ENCODE measurements around the gene ARID1B. TPM values are rescaled to one million over a fixed set of nuclear protein-coding genes. Genes with fewer than 3 reads are reported as not detected.

ARID1B gene
- total and polyA plus RNA-seq, 2 of the 13 experiments (the other 11 are each of a cell fraction or from before 2014, with no cell fraction given): 20.1 to 32.6 TPM

DNA sequence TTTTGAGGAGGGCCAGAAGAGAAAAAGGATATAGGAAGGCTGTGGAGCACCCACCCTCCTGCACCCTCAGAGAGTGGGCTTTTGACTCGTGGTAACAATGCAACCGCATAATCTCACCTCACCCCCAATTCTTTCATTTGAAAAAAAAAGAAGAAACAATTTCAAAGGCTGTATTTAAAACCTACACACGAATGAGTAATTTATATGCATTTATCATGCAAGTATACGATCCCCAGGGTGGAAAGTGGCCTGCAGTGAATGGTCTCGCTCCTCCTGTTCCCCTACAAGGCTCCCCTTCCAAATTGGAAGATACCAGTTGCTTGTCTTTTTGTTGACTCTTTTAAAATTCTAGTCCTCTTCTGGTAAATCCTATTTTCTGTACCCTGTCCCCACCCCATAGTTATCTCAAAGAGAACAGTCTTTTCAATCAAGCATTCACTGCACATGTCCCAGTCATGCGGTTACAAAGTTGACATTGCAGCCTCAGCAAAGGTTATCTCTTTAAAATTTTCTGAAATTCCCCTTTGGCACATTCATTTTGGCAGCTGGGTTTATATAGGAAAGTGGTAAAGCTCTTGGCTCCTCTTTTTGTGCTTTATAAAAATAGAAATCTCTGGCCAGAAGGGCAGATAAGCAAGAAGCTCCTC, 110.6 kb downstream of the ARID1B start:
- ATAC-seq: no peak
- no peak overlapping the region for H3K4me2 ChIP-seq (ENCODE audit: low read depth, low read length)
- FAIRE-seq: no peak
- TF ChIP-seq ZNF10 (CRISPR knock-in tag; IDR thresholded peaks at IDR 0.05; ENCODE audit: borderline replicate concordance, low read depth) (no peak), HNRNPUL1 (IDR thresholded peaks at IDR 0.05; ENCODE audit: low read depth, low read length) (no peak), XRCC5 (optimal IDR thresholded peaks at IDR 0.05; ENCODE audit: low read length) (no peak), PHF20 (CRISPR knock-in tag; IDR thresholded peaks at IDR 0.05) (no peak), RBM39 (IDR thresholded peaks at IDR 0.05; ENCODE audit: low read depth, low read length, poor library complexity, severe bottlenecking) (no peak), ZNF354B (CRISPR knock-in tag; IDR thresholded peaks at IDR 0.05) (no peak), GABPB1 (CRISPR knock-in tag; IDR thresholded peaks at IDR 0.05) (no peak), PCBP2 (optimal IDR thresholded peaks at IDR 0.05; ENCODE audit: low read depth, low read length, poor library complexity, severe bottlenecking) (no peak), AGO2 (optimal IDR thresholded peaks at IDR 0.05; ENCODE audit: low read depth, low read length) (no peak), HCFC1 (IDR thresholded peaks at IDR 0.05; ENCODE audit: low read depth, low read length) (no peak), CREB1 (IDR thresholded peaks at IDR 0.05) (no peak), CREB1 (CRISPR knock-in tag; IDR thresholded peaks at IDR 0.05) (no peak), CBX1 (IDR thresholded peaks at IDR 0.05; ENCODE audit: low read depth) (no peak), TBP (CRISPR knock-in tag; IDR thresholded peaks at IDR 0.05) (no peak)
- TF ChIP-seq, protein P1, sequence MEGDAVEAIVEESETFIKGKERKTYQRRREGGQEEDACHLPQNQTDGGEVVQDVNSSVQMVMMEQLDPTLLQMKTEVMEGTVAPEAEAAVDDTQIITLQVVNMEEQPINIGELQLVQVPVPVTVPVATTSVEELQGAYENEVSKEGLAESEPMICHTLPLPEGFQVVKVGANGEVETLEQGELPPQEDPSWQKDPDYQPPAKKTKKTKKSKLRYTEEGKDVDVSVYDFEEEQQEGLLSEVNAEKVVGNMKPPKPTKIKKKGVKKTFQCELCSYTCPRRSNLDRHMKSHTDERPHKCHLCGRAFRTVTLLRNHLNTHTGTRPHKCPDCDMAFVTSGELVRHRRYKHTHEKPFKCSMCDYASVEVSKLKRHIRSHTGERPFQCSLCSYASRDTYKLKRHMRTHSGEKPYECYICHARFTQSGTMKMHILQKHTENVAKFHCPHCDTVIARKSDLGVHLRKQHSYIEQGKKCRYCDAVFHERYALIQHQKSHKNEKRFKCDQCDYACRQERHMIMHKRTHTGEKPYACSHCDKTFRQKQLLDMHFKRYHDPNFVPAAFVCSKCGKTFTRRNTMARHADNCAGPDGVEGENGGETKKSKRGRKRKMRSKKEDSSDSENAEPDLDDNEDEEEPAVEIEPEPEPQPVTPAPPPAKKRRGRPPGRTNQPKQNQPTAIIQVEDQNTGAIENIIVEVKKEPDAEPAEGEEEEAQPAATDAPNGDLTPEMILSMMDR (CRISPR knock-in tag; IDR thresholded peaks at IDR 0.05): no peak
- TF ChIP-seq, protein P2, sequence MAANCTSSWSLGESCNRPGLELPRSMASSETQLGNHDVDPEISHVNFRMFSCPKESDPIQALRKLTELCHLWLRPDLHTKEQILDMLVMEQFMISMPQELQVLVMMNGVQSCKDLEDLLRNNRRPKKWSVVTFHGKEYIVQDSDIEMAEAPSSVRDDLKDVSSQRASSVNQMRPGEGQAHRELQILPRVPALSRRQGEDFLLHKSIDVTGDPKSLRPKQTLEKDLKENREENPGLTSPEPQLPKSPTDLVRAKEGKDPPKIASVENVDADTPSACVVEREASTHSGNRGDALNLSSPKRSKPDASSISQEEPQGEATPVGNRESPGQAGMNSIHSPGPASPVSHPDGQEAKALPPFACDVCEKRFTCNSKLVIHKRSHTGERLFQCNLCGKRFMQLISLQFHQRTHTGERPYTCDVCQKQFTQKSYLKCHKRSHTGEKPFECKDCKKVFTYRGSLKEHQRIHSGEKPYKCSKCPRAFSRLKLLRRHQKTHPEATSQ (CRISPR knock-in tag; IDR thresholded peaks at IDR 0.05; ENCODE audit: borderline replicate concordance): no peak
- TF ChIP-seq, protein P3, sequence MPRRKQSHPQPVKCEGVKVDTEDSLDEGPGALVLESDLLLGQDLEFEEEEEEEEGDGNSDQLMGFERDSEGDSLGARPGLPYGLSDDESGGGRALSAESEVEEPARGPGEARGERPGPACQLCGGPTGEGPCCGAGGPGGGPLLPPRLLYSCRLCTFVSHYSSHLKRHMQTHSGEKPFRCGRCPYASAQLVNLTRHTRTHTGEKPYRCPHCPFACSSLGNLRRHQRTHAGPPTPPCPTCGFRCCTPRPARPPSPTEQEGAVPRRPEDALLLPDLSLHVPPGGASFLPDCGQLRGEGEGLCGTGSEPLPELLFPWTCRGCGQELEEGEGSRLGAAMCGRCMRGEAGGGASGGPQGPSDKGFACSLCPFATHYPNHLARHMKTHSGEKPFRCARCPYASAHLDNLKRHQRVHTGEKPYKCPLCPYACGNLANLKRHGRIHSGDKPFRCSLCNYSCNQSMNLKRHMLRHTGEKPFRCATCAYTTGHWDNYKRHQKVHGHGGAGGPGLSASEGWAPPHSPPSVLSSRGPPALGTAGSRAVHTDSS (CRISPR knock-in tag; conservative IDR thresholded peaks at IDR 0.05): no peak
- TF ChIP-seq, protein P4, sequence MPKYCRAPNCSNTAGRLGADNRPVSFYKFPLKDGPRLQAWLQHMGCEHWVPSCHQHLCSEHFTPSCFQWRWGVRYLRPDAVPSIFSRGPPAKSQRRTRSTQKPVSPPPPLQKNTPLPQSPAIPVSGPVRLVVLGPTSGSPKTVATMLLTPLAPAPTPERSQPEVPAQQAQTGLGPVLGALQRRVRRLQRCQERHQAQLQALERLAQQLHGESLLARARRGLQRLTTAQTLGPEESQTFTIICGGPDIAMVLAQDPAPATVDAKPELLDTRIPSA (CRISPR knock-in tag; IDR thresholded peaks at IDR 0.05; ENCODE audit: borderline replicate concordance): no peak
- in situ Hi-C loops (cut with HindIII; ENCODE audit: extremely low pct_ligation_motif_present, low pct_unique_long_range_greater_than_20kb) (loop anchor here (25.0 kb wide), 1 partner anchor 325 kb away; no protein-coding TSS in a partner anchor), intact Hi-C loops (cut with micrococcal nuclease; ENCODE audit: unreplicated experiment) (no loop called here)
- H3K36me3 ChIP-seq (replicated peaks in 1 of 2; ENCODE audit: control insufficient read depth in 1 of 2, insufficient read depth in 2 of 2, low read length in 2 of 2): no peaks in the 10 kb centered on the region; a peak in 1 of 5 replicates
- no peak overlapping the region for H3K9ac ChIP-seq (ENCODE audit: insufficient read depth, low read depth, low read length)
- no peak overlapping the region for H2AFZ ChIP-seq (ENCODE audit: low read length)
- H3K27ac ChIP-seq (ENCODE audit: extremely low read length, insufficient read depth, low read length): no peak overlapping the region
- POLR2A ChIA-PET: no interaction called here
- no peak for DNase-seq (ENCODE audit: low spot score)
- H4K20me1 ChIP-seq (ENCODE audit: insufficient read depth, low read length): peaks cover 3% of the 10 kb centered on the region; the same call in 1 of the 2 replicates
- no peaks in the 10 kb centered on the region for H3K27me3 ChIP-seq (ENCODE audit: control insufficient read depth in 1 of 2, insufficient read depth in 2 of 2, low read length in 2 of 2)
- CTCF ChIA-PET (ENCODE audit: low intra/inter-chr PET ratio, low total read pairs): no interaction called here
- no peaks in the 10 kb centered on the region for H3K4me1 ChIP-seq (ENCODE audit: insufficient read depth, low read length)
- BruUV-seq (replicated peaks): no TSS peak
- no peaks in the 10 kb centered on the region for H3K9me3 ChIP-seq (ENCODE audit: low read length)
- 95% methylated on average over 6 of the region's 6 CpGs for WGBS (ENCODE audit: low lambda C conversion rate)
- H3K4me3 ChIP-seq (replicated peaks in 1 of 3; ENCODE audit: insufficient read depth in 1 of 3, low read depth in 2 of 3, low read length in 3 of 3): no peak overlapping the region
- H3K79me2 ChIP-seq (ENCODE audit: insufficient read depth, low read length): peaks cover 48% of the 10 kb centered on the region
